B cell (primary cell): ENCODE data around the gene CTSA. TPM values are rescaled to one million over a fixed set of nuclear protein-coding genes. Genes with fewer than 3 reads are reported as not detected.

Source experiments
- ATAC-seq: fragments of 200-7000 bp; cut with Tn5 transposase; one replicate; pipeline ENCODE4 v1.10.0; 2021; ENCODE audit warnings: low read depth, mild to moderate bottlenecking, moderate number of reproducible peaks, moderate library complexity
- CTCF ChIA-PET: fragments of 350-600 bp; sonication (Branson Sonifier 250); formaldehyde crosslinking; loops from one replicate; lab custom pipeline; 2021; ENCODE audit warnings: antibody characterized with exemption, inconsistent platforms; lab: Charles Lee
- POLR2A ChIA-PET: fragments of 350-600 bp; sonication (Branson Sonifier 250); formaldehyde crosslinking; loops from one replicate; lab custom pipeline; 2021; ENCODE audit warnings: antibody characterized with exemption; lab: Charles Lee
- DNase-seq: peaks from one replicate; pipeline ENCODE4 v3.0.0; 2013
- H2AFZ ChIP-seq: 2 replicates; pipeline ENCODE4 v1.6.1; 2012; ENCODE audit warnings: mild to moderate bottlenecking, low read depth, low read length; ENCODE audit not compliant: insufficient read depth, poor library complexity, severe bottlenecking
- H3K27ac ChIP-seq, 2 donors: 1 replicate in 1 of 2; 2 replicates in 1 of 2; pipeline ENCODE4 v1.5.1; 2012 to 2013; ENCODE audit warnings: low read length in 2 of 2, mild to moderate bottlenecking in 2 of 2, moderate library complexity in 1 of 2
- H3K27me3 ChIP-seq, 4 experiments: fragments of 200-600 bp in 1 of 4; sonication (generic) in 1 of 4; replicated peaks in 1 of 4; 1 replicate in 2 of 4; 2 replicates in 2 of 4; pipeline versions ENCODE4 v1.6.1 to v1.7.0; 2013 to 2016; ENCODE audit warnings: low read length in 3 of 4, mild to moderate bottlenecking in 2 of 4, mixed read lengths in 1 of 4, moderate library complexity in 1 of 4; ENCODE audit not compliant: insufficient read depth in 4 of 4, control insufficient read depth in 3 of 4; ENCODE audit errors: control extremely low read depth in 1 of 4
- H3K36me3 ChIP-seq, 2 experiments: replicated peaks in 1 of 2; 1 replicate in 1 of 2; 2 replicates in 1 of 2; pipeline versions ENCODE4 v1.6.1 to v1.7.1; 2013; ENCODE audit warnings: low read length in 1 of 2; ENCODE audit not compliant: insufficient read depth in 2 of 2, control insufficient read depth in 1 of 2; ENCODE audit errors: control extremely low read depth in 1 of 2, extremely low read depth in 1 of 2
- H3K4me1 ChIP-seq, 2 donors: fragments of 200-600 bp in 1 of 2; sonication (generic) in 1 of 2; 1 replicate in 1 of 2; 2 replicates in 1 of 2; pipeline versions ENCODE4 v1.5.1 to v1.6.1; 2013 to 2017; ENCODE audit warnings: low read length in 2 of 2; ENCODE audit not compliant: control insufficient read depth in 2 of 2, insufficient read depth in 2 of 2
- H3K4me2 ChIP-seq: replicated peaks from 2 replicates; pipeline ENCODE3; 2012; ENCODE audit warnings: mild to moderate bottlenecking, low read depth, low read length; ENCODE audit not compliant: poor library complexity, severe bottlenecking
- H3K4me3 ChIP-seq, 5 experiments: fragments of 200-600 bp in 1 of 5; sonication (generic) in 1 of 5; 1 replicate in 3 of 5; 2 replicates in 2 of 5; pipeline versions ENCODE4 v1.5.1 to v1.7.0; 2011 to 2016; ENCODE audit warnings: low read length in 4 of 5, mild to moderate bottlenecking in 4 of 5, low read depth in 2 of 5, control low read depth in 1 of 5, moderate library complexity in 1 of 5; ENCODE audit not compliant: insufficient read depth in 1 of 5; ENCODE audit errors: control extremely low read depth in 1 of 5, extremely low read depth in 1 of 5
- H3K79me2 ChIP-seq: fragments of 200-600 bp; sonication (generic); one replicate; pipeline ENCODE4 v1.6.0; 2016; ENCODE audit warnings: low read length; ENCODE audit not compliant: control insufficient read depth, insufficient read depth
- H3K9ac ChIP-seq: fragments of 200-600 bp; sonication (generic); 2 replicates; pipeline ENCODE4 v1.6.1; 2017; ENCODE audit warnings: mild to moderate bottlenecking, low read length, moderate library complexity
- H3K9me3 ChIP-seq, 3 donors: one replicate each; pipeline versions ENCODE4 v1.6.1 to v1.7.1; 2013; ENCODE audit warnings: low read length in 2 of 3; ENCODE audit not compliant: control insufficient read depth in 2 of 3, insufficient read depth in 1 of 3; ENCODE audit errors: control extremely low read depth in 1 of 3
- H4K20me1 ChIP-seq: 2 replicates; pipeline ENCODE4 v1.6.0; 2012; ENCODE audit warnings: mild to moderate bottlenecking, low read length; ENCODE audit not compliant: insufficient read depth, control insufficient read depth, poor library complexity, severe bottlenecking
- H3K27ac Mint-ChIP-seq: one replicate; pipeline ENCODE4 v1.8.0; 2021; ENCODE audit warnings: mixed read lengths
- H3K27me3 Mint-ChIP-seq: one replicate; pipeline ENCODE4 v1.8.0; 2021; ENCODE audit warnings: mixed read lengths
- H3K4me1 Mint-ChIP-seq: one replicate; pipeline ENCODE4 v1.8.0; 2021; ENCODE audit warnings: mixed read lengths
- H3K4me3 Mint-ChIP-seq: one replicate; pipeline ENCODE4 v1.8.0; 2021; ENCODE audit warnings: mixed read lengths
- H3K9me3 Mint-ChIP-seq: one replicate; pipeline ENCODE4 v1.8.0; 2022; ENCODE audit warnings: mixed read lengths; ENCODE audit not compliant: insufficient read depth
- CTCF ChIP-seq: fragments of 200-600 bp; IDR thresholded peaks from one replicate; pipeline ENCODE4 v1.8.0; 2022; ENCODE audit warnings: antibody characterized with exemption, mild to moderate bottlenecking
- EZH2 ChIP-seq: IDR thresholded peaks from 2 replicates; pipeline ENCODE4 v1.6.1; 2012; ENCODE audit warnings: borderline replicate concordance, low read depth, mild to moderate bottlenecking, moderate library complexity, low read length; ENCODE audit not compliant: insufficient read depth, poor library complexity, severe bottlenecking
- WGBS: methylation state at CpG from one replicate; pipeline ENCODE4 v1.1.5; 2013; ENCODE audit warnings: missing lambda C conversion rate; ENCODE audit not compliant: insufficient coverage; 5-methylcytosine and 5-hydroxymethylcytosine counted together
- intact Hi-C: fragments of 100-400 bp; cut with micrococcal nuclease; formaldehyde crosslinking; loops from one replicate; pipeline ENCODE4 v1.10.0; 2022
- polyA plus RNA-seq: library from polyadenylated mRNA; depleted of rRNA; stranded (reverse); fragments of >200 nt; gene quantifications from 2 replicates; pipeline ENCODE4 v1.2.3, GENCODE V29; 2012
- total RNA-seq, 2 donors: library from RNA; stranded (reverse); fragments of 120-200 nt in 1 of 2; gene quantifications; 1 replicate in 1 of 2; 2 replicates in 1 of 2; pipeline versions ENCODE4 v1.2.3 to v1.2.4, GENCODE V29; 2013 to 2022

The CTSA gene
- total and polyA plus RNA-seq, 2 donors (not counting 1 experiment from before 2014, with no cell fraction given) = 100 to 107 TPM

- ATAC-seq = no peak
- POLR2A ChIA-PET = interaction anchor here (0.6 to 0.9 kb wide), 2 partner anchors 12 to 15 kb away, joined by 5 to 9 read pairs; partner anchors contain the start of gene PCIF1
These were observed 55.2 kb downstream of the CTSA start for GRCh38 chr20:45946149-45946970.

More at GRCh38 chr20:45946149-45946970, 55.2 kb downstream of the CTSA start:
- Mint-ChIP-seq H3K27me3 (no peaks in the 10 kb centered on the region), H3K27ac (peak overlapping the region; percentile 53), H3K4me1 (peaks cover 4% of the 10 kb centered on the region), H3K9me3 (no peaks in the 10 kb centered on the region), H3K4me3 (no peak overlapping the region)
- H3K4me2 ChIP-seq = no peak overlapping the region
- WGBS = 90% methylated on average over 20 of the region's 20 CpGs
- peaks cover 13% of the 10 kb centered on the region for H4K20me1 ChIP-seq
- H3K27me3 ChIP-seq = no peaks in the 10 kb centered on the region
- H3K4me3 ChIP-seq = no peak overlapping the region
- H3K79me2 ChIP-seq = no peaks in the 10 kb centered on the region
- TF ChIP-seq EZH2 (no peak), CTCF (no peak)
- no peak overlapping the region for H3K9ac ChIP-seq
- DNase-seq = peak; percentile 25
- no peak overlapping the region for H2AFZ ChIP-seq
- H3K36me3 ChIP-seq = peaks cover 2 to 90% of the 10 kb centered on the region in 2 experiments
- intact Hi-C loops = no loop called here
- no peaks in the 10 kb centered on the region for H3K4me1 ChIP-seq
- CTCF ChIA-PET = interaction anchor here (1.1 kb wide), 1 partner anchor 24 kb away, joined by 3 read pairs; no protein-coding TSS in a partner anchor
- no peak overlapping the region for H3K27ac ChIP-seq
- peaks cover 0 to 3% (median 0%) of the 10 kb centered on the region in 3 donors for H3K9me3 ChIP-seq
